ENCODE data around the gene HOXC5.

GRCh38 chr12:54054742-54055194, 21.9 kb downstream of the HOXC5 start:
- TF ChIP-seq TAF1 (IDR thresholded peaks at IDR 0.05; ENCODE audit: borderline replicate concordance, insufficient read depth, low read length) (no peak), REST (IDR thresholded peaks at IDR 0.05; ENCODE audit: insufficient read depth in 1 of 2, low read depth in 2 of 2, low read length in 2 of 2) (no peak), POLR2AphosphoS5 (IDR thresholded peaks at IDR 0.05; ENCODE audit: low read depth, low read length) (no peak), SIN3A (IDR thresholded peaks at IDR 0.05; ENCODE audit: borderline replicate concordance, insufficient read depth, low read length) (no peak), FOXP2 (optimal IDR thresholded peaks at IDR 0.05; ENCODE audit: borderline replicate concordance, extremely low read depth, extremely low read length, insufficient read depth) (no peak)
